HepG2 (cell line): ENCODE measurements around the gene MTMR4. TPM values are rescaled to one million over a fixed set of nuclear protein-coding genes. Genes with fewer than 3 reads are reported as not detected.
A peak's percentile ranks its signal among the peaks of the same experiment; 100 is the strongest.

Experiments
- ADNP ChIP-seq: sonication (generic); formaldehyde crosslinking; IDR thresholded peaks from 2 replicates; pipeline ENCODE4 v1.4.0; 2020; ENCODE audit warnings: missing genetic modification reagents
- ARHGAP35 ChIP-seq: sonication (generic); formaldehyde crosslinking; IDR thresholded peaks from 2 replicates; pipeline ENCODE4 v1.9.0; 2022; ENCODE audit warnings: mild to moderate bottlenecking, inconsistent platforms, moderate library complexity, missing genetic modification reagents, borderline replicate concordance
- GABPB1 ChIP-seq: IDR thresholded peaks from 2 replicates; pipeline ENCODE4 v1.6.1; 2016; ENCODE audit warnings: mild to moderate bottlenecking, missing genetic modification reagents, moderate library complexity, missing compliant biosample characterization
- MAF1 ChIP-seq: sonication (generic); formaldehyde crosslinking; IDR thresholded peaks from 2 replicates; pipeline ENCODE4 v1.5.0; 2020; ENCODE audit warnings: missing genetic modification reagents, borderline replicate concordance
- MEIS2 ChIP-seq: sonication (generic); formaldehyde crosslinking; IDR thresholded peaks from 2 replicates; pipeline ENCODE4 v1.9.0; 2021; ENCODE audit warnings: mild to moderate bottlenecking, missing genetic modification reagents
- PAWR ChIP-seq: sonication (generic); formaldehyde crosslinking; IDR thresholded peaks from 2 replicates; pipeline ENCODE4 v1.4.0; 2020; ENCODE audit warnings: missing genetic modification reagents, mild to moderate bottlenecking, borderline replicate concordance
- PHF21A ChIP-seq: sonication (generic); formaldehyde crosslinking; IDR thresholded peaks from 2 replicates; pipeline ENCODE4 v1.5.0; 2020; ENCODE audit warnings: mild to moderate bottlenecking, missing genetic modification reagents
- PPARG ChIP-seq: conservative IDR thresholded peaks from 2 replicates; pipeline ENCODE4 v1.6.1; 2016; ENCODE audit warnings: missing biosample characterization, missing genetic modification reagents
- RARG ChIP-seq: sonication (generic); formaldehyde crosslinking; IDR thresholded peaks from 2 replicates; pipeline ENCODE4 v1.4.0; 2020; ENCODE audit warnings: low read depth, mild to moderate bottlenecking, missing genetic modification reagents
- SRY ChIP-seq: sonication (generic); formaldehyde crosslinking; IDR thresholded peaks from 2 replicates; pipeline ENCODE4 v1.8.0; 2022; ENCODE audit warnings: mild to moderate bottlenecking, missing genetic modification reagents
- ZHX2 ChIP-seq, 2 experiments: sonication (generic) in 1 of 2; formaldehyde crosslinking in 1 of 2; IDR thresholded peaks; 2 replicates each; pipeline versions ENCODE4 v1.6.1 to v1.9.0; 2014 to 2022; ENCODE audit warnings: antibody characterized with exemption in 1 of 2, borderline replicate concordance in 1 of 2, inconsistent platforms in 1 of 2, low read depth in 1 of 2, missing genetic modification reagents in 1 of 2
- ZNF317 ChIP-seq: sonication (generic); formaldehyde crosslinking; IDR thresholded peaks from 2 replicates; pipeline ENCODE4 v1.5.0; 2020; ENCODE audit warnings: mild to moderate bottlenecking, missing genetic modification reagents
- ZNF407 ChIP-seq: sonication (generic); formaldehyde crosslinking; IDR thresholded peaks from one replicate; pipeline ENCODE4 v1.5.1; 2020; ENCODE audit warnings: mild to moderate bottlenecking, missing genetic modification reagents; ENCODE audit errors: not compliant biosample characterization
- polyA plus RNA-seq, 8 experiments: library from polyadenylated mRNA; depleted of rRNA in 3 of 8; stranded (reverse) in 7 of 8; unstranded in 1 of 8; fragments of >200 nt; fragmentation: Illumina TruSeq in 4 of 8; extraction: Trizol in 4 of 8; gene quantifications; 2 replicates each; pipeline versions ENCODE4 v1.2.1 to v1.2.3, GENCODE V29; 2011 to 2016; ENCODE audit warnings: low read depth in 4 of 8, missing spikeins in 1 of 8, mixed read lengths in 1 of 8; ENCODE audit not compliant: insufficient read depth in 1 of 8
- total RNA-seq, 5 experiments: library from RNA; depleted of rRNA; stranded (reverse); fragments of >200 nt; fragmentation: Illumina TruSeq; extraction: Trizol; gene quantifications; 2 replicates each; pipeline ENCODE4 v1.2.3, GENCODE V29; 2016; ENCODE audit warnings: low read depth in 1 of 5

The MTMR4 gene
- total and polyA plus RNA-seq, 2 of the 13 experiments (the other 11 are each of a cell fraction or from before 2014, with no cell fraction given), result 62.5 to 65.1 TPM

GRCh38 chr17:58513965-58514769, at the start of gene MTMR4 (continued):
- peak; percentile 77; the same call in 1 of the 2 replicates for TF ChIP-seq GABPB1 (CRISPR knock-in tag)
- no peak for TF ChIP-seq MAF1 (CRISPR knock-in tag)
- 0 out of 2 replicates have a peak, but pooled peaks have one; percentile 34 for TF ChIP-seq ZHX2 (IDR thresholded peaks at IDR 0.05; ENCODE audit: low read depth)
- no peak for TF ChIP-seq ZHX2 (CRISPR knock-in tag; IDR thresholded peaks at IDR 0.05; ENCODE audit: borderline replicate concordance)
- no peak for TF ChIP-seq SRY (CRISPR knock-in tag)
- peak; percentile 15; the same call in 1 of the 2 replicates for TF ChIP-seq ZNF317 (CRISPR knock-in tag)
- TF ChIP-seq PHF21A (CRISPR knock-in tag), result peak; percentile 62
- TF ChIP-seq ZNF407 (CRISPR knock-in tag), result no peak
- no peak for TF ChIP-seq RARG
- TF ChIP-seq PAWR (CRISPR knock-in tag), result no peak
- no peak for TF ChIP-seq ADNP (CRISPR knock-in tag)
- TF ChIP-seq PPARG (CRISPR knock-in tag), result 0 out of 2 replicates have a peak, but pooled peaks have one; percentile 31
- no peak for TF ChIP-seq ARHGAP35 (CRISPR knock-in tag)
- TF ChIP-seq MEIS2 (CRISPR knock-in tag), result no peak
